Measurements from ENCODE around the gene ALOX5AP.

The ALOX5AP gene

DNA sequence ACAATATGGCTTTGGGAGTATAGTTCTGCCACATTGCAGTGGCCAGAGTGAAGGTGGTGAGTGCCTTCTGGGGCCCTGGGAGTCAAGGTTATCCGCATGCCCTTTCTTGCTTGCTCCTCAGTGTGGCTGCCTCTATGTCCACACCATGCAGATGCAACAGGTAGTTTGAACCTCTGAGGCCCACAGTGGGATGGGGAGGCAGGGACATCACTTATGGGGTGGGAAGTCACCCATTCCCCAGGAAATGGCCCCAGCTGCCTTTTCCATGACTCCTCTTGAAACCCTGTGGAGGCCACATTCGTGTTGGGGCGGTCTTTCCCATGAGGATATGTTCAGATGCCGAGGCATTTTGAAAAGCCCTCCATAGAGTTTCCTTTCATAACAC lies 20.0 kb upstream of the ALOX5AP start:
- no peak for DNase-seq

DNA sequence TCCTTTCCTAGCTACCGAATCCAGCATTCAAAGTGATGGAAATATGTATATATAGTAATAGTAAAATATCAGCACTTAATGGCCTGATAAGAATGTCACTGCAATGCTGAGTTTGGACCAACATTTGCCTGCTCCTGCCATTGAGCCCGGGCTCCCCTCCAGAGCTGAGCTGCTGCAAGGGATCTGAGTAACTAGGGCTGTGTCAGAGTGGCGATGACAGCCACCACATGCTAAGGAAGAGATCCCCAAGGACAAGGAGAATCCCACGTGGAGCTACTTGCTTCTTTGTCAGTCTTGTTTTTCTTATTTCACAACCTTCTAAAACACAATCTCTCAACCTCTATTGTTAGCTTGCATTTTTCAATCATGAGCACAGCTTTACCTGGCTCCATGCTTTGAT lies 19.5 kb upstream of the ALOX5AP start:
- DNase-seq, result no peak

DNA sequence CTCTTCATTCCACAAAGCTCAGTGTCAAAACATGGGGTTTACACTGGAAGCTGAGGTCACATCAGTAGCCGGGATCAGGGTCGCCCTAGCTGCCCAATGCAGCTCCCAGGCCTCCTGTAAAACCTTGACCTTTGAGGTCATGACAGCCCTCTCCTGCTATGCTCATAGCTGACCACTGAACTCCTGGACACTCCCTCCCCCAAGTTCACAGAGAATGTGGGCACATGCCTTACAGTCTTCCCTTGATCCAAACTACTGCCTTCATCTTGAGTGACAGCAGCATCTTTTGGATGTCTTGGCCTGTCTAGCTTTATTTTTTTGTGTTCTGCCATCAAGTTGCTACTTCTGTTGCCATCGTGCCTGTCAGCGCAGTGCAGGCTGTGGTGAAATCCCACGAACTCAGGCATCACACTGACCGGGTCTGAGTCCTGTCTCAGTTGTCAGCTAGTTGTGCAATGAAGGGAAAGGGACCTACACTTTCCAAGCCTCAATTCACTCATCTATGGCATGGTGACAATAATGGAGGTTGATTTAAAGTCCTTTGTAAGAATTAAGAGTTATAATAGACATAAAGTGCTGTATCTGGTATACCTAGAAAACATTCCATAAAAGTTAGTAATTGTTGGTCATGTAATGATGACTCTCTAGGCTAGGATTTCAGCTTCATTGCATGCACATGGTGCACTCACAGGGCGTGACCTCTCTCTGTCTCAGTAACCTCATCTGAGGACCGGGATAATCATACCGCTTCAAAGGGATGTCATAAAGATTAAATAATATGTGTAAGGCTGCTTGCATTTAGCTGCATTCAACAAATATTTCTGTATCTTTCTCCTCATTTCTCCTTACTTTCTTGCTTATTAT lies 16.4 kb upstream of the ALOX5AP start:
- no peak for DNase-seq

GRCh38 chr13:30719525-30719914 lies 15.8 kb upstream of the ALOX5AP start:
- DNase-seq, result no peak

GRCh38 chr13:30720172-30720869 lies 15.0 kb upstream of the ALOX5AP start:
- no peak for DNase-seq

DNA sequence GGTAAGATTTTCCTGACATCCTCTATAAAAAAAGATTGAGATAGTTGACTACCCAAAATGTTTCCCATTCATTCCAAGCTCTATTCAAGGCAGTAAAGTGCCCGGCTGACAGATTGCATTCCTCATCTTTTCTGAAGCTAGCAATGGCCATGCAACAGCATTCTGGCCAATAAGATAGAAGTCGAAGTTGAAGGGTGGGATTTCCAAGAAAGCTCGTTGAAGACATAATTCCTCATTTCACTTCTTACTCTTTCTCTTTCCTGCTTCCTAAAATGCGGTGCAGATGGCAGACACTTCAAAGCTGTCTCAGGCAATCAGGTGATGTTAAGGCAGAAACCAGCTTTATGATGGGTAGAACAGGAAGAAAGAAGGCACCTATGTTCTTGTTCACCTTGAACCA lies 13.4 kb upstream of the ALOX5AP start:
- no peak for DNase-seq

DNA sequence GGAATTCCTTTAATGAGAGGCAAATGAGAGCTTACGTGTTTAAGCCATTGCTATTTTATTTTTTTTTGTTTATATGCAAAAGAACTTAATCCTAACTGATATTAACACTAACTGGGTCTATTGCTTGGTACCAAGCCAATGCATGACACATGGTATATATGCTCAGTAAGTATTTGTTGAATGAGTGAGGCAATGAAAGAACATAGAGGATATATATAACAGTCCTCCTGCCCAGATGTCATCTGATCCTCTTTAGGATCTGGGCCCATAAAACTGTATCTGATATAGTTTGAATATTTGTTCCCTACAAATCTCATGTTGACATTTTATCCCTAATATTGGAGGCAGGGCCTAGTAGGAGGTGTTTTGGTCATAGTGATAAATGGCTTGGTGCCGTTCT lies 13.0 kb upstream of the ALOX5AP start:
- DNase-seq, result no peak

GRCh38 chr13:30724778-30725177 lies 10.6 kb upstream of the ALOX5AP start:
- DNase-seq, result no peak

GRCh38 chr13:30725326-30726085 lies 9.8 kb upstream of the ALOX5AP start:
- DNase-seq, result peak; percentile 54

DNA sequence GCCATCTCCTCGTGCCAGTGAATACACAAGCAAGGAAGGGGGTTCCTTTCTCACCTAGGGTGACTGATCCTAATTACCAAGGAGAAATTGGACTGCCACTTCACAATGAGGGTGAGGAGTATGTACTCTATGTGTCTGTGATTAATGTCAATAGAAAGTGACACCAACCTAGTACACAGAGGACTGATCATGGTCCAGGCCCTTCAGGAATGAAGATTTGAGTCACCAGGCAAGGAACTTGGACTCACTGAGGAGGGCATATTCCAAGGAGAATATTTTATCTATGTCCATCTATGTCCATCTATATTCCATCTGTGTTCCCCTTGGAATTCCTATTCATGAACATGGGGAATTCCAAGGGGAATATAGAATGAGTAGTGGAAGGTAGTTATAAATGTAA lies 9.2 kb upstream of the ALOX5AP start:
- DNase-seq, result no peak

GRCh38 chr13:30727491-30728355 lies 7.6 kb upstream of the ALOX5AP start:
- no peak for DNase-seq

DNA sequence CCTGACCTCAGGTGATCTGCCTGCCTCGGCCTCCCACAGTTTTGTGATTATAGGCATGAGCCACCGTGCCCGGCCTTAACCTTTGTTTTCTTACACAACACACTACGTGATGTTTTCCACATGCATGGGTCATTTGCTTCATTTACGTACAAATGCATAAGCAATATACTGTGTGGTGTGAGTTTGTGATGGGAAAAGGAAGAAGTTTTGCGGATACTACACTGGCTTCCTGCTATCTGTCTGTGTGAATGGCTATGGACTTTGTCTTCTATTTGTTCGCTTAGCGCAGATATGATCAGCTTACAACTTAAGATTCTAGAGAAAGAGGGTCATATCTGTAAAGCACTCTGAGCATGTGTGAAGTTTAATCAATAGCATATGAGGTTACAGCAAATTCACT lies 5.5 kb upstream of the ALOX5AP start:
- DNase-seq, result no peak

GRCh38 chr13:30730526-30730925 lies 4.8 kb upstream of the ALOX5AP start:
- no peak for DNase-seq

DNA sequence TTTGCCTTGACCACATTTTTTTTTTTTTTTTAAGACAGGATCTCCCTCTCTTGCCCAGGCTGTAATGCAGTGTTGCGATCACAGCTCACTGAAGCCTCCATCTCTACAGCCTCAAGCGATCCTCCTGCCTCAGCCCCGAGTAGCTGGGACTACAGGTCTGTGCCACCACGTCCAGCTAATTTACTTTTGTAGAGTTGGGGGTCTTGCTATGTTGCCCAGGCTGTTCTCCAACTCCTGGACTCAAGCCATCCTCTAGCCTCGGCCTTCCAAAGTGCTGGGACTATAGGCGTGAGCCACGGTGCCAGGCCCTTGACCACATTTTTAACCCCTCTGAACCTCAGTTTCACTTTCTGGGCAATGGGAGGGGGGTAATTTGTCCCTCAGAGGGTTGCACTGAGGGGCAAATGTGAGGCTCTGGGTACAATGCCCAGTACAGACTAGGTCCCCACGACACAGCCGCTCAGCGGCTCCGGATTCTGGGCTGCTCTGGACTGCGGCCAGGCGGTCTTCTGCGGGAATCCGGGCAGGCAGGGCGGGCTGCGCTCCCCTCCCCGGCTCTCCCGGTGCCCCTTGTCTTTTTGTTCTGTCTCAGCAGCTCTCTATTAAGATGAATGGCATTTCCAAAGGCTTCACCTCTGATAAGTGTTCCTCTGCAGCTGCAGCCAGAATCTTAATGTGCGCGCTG lies 3.8 kb upstream of the ALOX5AP start:
- peak; percentile 14 for DNase-seq

DNA sequence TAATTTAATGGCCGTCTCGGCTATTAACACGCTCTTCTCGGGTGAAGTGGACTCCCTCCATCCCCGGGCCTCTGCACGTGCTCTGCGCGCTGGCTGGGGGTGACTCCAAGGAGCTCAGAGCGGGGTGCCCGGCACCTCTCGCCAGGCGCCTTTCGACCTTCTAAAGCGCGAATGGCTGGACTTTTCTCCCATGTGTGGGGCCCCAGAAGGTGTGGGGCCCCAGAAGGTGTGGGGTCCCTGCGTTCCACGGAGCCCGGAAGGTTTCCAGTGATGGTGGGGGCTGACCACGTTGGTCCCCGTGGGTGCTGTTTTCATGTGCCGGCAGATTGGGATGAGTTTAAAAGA lies 3.3 kb upstream of the ALOX5AP start:
- no peak for DNase-seq

- no peak for DNase-seq
These were observed 904 bp upstream of the ALOX5AP start for GRCh38 chr13:30734439-30734838.

DNA sequence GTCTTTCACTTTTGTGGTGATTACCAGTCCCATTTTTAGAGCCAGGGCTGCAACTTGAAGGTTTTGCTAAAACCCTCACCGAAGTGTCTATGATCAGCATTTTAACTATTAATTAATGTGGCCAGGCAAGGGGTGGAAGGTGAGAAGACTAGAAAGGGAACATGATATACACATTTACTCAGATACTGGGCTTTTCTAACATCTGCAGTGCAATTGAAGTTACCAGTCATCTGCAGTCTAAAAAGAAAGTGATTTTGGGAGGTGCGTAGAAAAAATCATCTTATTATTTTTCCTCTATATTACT lies 481 bp downstream of the ALOX5AP start:
- no peak for DNase-seq

DNA sequence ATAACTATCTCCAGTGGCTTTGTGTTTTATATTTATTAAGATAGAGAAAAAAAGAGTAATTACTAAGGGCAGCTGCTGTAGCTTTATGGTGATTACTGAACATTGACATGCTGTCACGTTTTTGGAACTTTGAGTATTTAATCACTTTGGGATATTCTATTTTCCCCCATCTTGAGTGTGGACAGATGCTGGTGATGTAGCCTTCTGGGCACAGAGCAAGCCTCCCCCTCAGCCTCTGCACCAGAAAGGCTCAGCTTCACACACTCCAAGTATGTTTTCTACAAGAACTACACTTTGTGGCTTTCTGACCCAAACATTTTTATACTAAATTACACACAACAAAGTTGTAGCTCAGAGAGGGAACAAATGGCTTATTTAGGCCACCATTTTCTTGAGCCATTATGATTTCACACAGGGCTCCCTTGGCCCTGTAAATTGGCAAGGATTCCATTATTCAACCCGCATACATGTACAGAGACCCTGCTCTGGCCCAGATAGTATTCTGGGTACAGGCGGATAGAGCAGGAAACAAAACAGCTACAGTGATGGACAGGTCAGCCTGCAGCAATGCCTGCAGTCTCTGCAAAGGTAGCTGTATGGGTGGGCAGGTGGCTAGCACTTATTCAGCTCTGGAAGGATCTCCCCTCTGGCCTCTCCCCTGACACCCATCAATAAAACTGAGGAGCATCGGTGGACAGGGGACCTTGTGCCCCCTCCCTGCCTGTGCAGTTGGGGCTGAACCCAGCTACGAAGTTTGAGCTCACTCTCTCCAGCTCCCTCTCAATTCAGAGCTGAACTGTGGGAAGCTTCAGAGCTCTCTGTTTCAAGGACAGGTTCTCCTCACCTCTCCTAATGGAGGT lies 1.3 kb downstream of the ALOX5AP start:
- DNase-seq, result no peak

- no peak for DNase-seq
These were observed 2.4 kb downstream of the ALOX5AP start for GRCh38 chr13:30737511-30738337.

- DNase-seq, result no peak
These were observed 3.3 kb downstream of the ALOX5AP start for GRCh38 chr13:30738526-30739236.
